OCI-LY1 (cell line): Measurements from ENCODE around the gene PLEKHG3.

Source experiments
- CTCF ChIP-seq: fragments of 200-600 bp; sonication (generic), shearing (Covaris generic); IDR thresholded peaks from 2 replicates; pipeline ENCODE4 v1.5.1; 2017; ENCODE audit warnings: mild to moderate bottlenecking, antibody characterized with exemption, low read length, moderate library complexity, mixed read lengths
- EZH2 ChIP-seq: fragments of 200-600 bp; sonication (generic), shearing (Covaris generic); IDR thresholded peaks from 2 replicates; pipeline ENCODE4 v1.8.0; 2017; ENCODE audit warnings: borderline replicate concordance, mixed run types, mild to moderate bottlenecking, antibody characterized with exemption, low read length, moderate library complexity, mixed read lengths

DNA sequence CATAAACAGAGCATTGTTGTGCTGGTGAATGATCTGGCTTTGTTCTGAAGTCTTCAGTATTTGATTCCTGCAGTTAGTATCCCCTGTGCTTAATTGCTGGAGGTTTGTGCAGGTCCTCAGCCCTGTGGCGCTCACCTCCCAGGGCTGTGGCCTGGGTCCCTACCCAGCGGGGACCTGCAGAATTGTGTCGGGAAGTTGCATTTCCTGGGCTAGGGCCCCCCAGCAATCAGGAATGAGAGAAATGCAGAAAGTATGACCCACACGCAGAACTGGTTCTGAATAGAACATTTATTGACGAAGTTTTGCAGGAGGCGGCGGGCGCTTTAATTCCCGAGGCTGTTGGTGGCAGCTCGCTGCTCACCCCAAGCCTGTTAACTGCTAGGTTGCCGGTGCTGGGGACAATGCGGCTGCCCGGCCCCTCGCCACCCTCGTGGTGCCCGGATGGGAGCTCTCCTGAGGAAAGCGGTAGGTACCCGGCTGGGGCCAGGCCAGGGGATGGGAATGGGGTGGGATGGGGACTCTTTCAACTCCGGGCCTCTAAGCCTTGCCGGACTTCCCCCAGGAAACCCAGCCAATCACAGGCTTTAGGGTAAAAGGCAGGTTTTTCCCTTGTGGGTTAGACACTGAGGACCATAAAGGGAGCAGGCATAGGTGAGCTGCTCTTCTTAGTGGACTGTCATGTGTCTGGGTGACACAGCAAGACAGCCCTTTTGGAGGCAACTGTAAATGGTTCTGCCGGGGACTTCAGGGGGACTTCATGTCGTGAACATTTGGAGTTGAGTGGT is 11.6 kb downstream of the PLEKHG3 start:
- TF ChIP-seq CTCF (no peak), EZH2 (no peak)
